ENCODE results near the gene SOX21. TPM values are rescaled to one million over a fixed set of nuclear protein-coding genes. Genes with fewer than 3 reads are reported as not detected.

The SOX21 gene
- total RNA-seq, 4 donors from 2014 or later: 0.07 TPM; not detected in 3

DNA sequence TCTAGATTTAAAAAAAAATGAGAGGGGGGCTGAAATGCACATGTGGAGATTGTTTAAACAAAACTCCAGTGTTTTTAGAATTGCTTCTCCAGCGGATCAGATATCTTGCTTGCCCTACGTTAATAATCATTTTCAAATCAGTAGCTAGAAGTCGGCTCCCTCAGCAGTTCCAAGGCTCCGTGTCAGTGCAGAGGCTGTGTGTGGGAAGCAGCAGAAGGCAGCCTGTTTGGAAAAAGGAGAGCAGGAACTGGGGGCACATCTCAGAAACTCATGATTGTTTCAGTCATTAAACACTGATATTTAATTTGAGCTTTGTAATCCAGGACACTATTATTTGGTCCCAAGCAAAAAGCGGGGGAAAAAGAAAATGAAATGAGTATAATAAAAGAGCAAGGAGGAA, 50.9 kb downstream of the SOX21 start:
- Histone ChIP-seq H3K4me3 (no peak overlapping the region), H3K27me3 (peaks cover 0 to 5% of the 10 kb centered on the region in 2 donors), H3K27ac (no peak overlapping the region), H3K9me3 (no peaks in the 10 kb centered on the region), H3K4me1 (no peaks in the 10 kb centered on the region), H3K36me3 (no peaks in the 10 kb centered on the region)
- DNase-seq: no peak
- TF ChIP-seq POLR2A (IDR thresholded peaks at IDR 0.05): no peak
- intact Hi-C loops (cut with DNase I; ENCODE audit: low total_unique reads): no loop called here

DNA sequence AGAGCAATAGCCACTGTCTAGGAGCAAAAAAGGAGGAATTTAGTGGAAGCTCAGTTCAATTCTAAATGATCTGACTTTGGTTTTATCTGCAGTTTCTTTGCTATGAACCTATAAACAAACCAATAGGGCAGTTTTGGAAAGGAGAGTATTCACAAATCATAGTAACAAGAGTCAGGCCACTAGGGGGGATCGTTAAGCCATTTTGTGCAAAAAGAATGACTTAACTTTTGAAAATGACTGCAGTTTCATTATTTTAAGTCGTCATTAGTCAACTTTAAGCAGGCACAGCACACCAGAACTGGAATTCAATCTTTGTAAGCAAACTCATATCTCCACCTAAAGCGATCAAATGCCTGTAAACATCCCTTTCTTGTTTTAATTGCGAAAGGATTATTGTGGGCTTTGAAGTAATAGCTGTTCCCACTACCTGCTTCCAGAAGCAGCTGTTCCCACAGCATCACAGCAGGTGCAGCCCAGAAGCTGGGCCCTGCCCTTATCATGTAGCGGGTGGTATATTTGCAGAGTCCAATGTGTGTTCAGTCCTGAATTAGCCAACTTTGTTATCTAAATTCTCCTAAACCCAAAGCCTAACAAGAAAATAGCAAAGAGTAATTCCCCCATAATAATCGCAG, 51.5 kb downstream of the SOX21 start:
- no peak overlapping the region for H3K4me3 ChIP-seq
- H3K9me3 ChIP-seq: no peaks in the 10 kb centered on the region
- DNase-seq: no peak
- TF ChIP-seq, protein P1, sequence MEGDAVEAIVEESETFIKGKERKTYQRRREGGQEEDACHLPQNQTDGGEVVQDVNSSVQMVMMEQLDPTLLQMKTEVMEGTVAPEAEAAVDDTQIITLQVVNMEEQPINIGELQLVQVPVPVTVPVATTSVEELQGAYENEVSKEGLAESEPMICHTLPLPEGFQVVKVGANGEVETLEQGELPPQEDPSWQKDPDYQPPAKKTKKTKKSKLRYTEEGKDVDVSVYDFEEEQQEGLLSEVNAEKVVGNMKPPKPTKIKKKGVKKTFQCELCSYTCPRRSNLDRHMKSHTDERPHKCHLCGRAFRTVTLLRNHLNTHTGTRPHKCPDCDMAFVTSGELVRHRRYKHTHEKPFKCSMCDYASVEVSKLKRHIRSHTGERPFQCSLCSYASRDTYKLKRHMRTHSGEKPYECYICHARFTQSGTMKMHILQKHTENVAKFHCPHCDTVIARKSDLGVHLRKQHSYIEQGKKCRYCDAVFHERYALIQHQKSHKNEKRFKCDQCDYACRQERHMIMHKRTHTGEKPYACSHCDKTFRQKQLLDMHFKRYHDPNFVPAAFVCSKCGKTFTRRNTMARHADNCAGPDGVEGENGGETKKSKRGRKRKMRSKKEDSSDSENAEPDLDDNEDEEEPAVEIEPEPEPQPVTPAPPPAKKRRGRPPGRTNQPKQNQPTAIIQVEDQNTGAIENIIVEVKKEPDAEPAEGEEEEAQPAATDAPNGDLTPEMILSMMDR (IDR thresholded peaks at IDR 0.05): no peak
- no peak for TF ChIP-seq POLR2A (IDR thresholded peaks at IDR 0.05)
- peaks cover 0 to 5% of the 10 kb centered on the region in 2 donors for H3K27me3 ChIP-seq
- no peak overlapping the region for H3K27ac ChIP-seq
- H3K36me3 ChIP-seq: no peaks in the 10 kb centered on the region
- no peaks in the 10 kb centered on the region for H3K4me1 ChIP-seq
- intact Hi-C loops (cut with DNase I; ENCODE audit: low total_unique reads): no loop called here

Small RNA genes lying within 50 kb of the gene (small RNA-seq; reads per million reads assigned to genes)
- not detected for gene RN7SL585P

Other genes starting within 250 kb of the SOX21 start
- gene DCT, start 232.9 kb downstream of the SOX21 start, total RNA-seq: under 1 TPM in 3 of 4 donors, not detected in 1; 0.76 to 0.91 (median 0.88) TPM
- gene TGDS, start 116.4 kb downstream of the SOX21 start, total RNA-seq: 10 to 100 TPM; 10.2 to 29.7 (median 14.7) TPM
- 10 to 100 TPM in 1 of 4 donors, 1 to 10 TPM in 3; 3.6 to 24.9 (median 7.7) TPM for gene GPR180, start 110.7 kb downstream of the SOX21 start, total RNA-seq